Esophagus mucosa (tissue), 1 donor: Measurements from ENCODE around the gene TGM3. TPM values are rescaled to one million over a fixed set of nuclear protein-coding genes. Genes with fewer than 3 reads are reported as not detected.
"Not testable (repeated sequence)": the region's sequence is repeated elsewhere in the genome, so short reads cannot be mapped to it uniquely, and the experiment has no call there.

Source experiments
- ATAC-seq: fragments of 200-7000 bp; cut with Tn5 transposase; one replicate; pipeline ENCODE4 v1.9.1; 2020
- total RNA-seq: library from RNA; stranded (reverse); gene quantifications from one replicate; pipeline ENCODE4 v1.2.4, GENCODE V29; 2023
- donor health status: DM: yes; HTN: yes; CAD: no.

Gene TGM3, protein sequence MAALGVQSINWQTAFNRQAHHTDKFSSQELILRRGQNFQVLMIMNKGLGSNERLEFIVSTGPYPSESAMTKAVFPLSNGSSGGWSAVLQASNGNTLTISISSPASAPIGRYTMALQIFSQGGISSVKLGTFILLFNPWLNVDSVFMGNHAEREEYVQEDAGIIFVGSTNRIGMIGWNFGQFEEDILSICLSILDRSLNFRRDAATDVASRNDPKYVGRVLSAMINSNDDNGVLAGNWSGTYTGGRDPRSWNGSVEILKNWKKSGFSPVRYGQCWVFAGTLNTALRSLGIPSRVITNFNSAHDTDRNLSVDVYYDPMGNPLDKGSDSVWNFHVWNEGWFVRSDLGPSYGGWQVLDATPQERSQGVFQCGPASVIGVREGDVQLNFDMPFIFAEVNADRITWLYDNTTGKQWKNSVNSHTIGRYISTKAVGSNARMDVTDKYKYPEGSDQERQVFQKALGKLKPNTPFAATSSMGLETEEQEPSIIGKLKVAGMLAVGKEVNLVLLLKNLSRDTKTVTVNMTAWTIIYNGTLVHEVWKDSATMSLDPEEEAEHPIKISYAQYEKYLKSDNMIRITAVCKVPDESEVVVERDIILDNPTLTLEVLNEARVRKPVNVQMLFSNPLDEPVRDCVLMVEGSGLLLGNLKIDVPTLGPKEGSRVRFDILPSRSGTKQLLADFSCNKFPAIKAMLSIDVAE
- total RNA-seq: 1,379 TPM

- ATAC-seq: peak; percentile 59
Observed at GRCh38 chr20:2295886-2296515, at the start of gene TGM3. Gene TGM3, plus strand, starts transcription at chr20:2296001. Its CDS starts 63 bp downstream, at chr20:2296064.

GRCh38 chr20:2246069-2246491 is 49.7 kb upstream of the TGM3 start:
- no peak for ATAC-seq

DNA sequence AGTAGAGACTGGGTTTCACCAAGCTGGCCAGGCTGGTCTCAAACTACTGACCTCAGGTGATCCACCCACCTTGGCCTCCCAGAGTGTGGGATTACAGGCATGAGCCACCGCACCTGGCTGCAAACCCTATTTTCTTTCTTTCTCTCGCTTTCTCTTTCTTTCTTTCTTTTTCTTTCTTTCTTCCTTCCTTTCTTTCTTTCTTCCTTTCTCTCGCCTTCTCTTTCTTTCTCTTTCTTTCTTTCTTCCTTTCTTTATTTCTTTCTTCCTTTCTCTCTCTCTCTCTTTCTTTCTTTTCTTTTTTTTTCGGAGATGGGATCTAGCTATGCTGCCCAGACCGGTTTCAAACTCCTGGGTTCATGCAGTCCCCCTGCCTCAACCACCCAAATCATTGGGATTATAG is 47.0 kb upstream of the TGM3 start:
- ATAC-seq: no peak

DNA sequence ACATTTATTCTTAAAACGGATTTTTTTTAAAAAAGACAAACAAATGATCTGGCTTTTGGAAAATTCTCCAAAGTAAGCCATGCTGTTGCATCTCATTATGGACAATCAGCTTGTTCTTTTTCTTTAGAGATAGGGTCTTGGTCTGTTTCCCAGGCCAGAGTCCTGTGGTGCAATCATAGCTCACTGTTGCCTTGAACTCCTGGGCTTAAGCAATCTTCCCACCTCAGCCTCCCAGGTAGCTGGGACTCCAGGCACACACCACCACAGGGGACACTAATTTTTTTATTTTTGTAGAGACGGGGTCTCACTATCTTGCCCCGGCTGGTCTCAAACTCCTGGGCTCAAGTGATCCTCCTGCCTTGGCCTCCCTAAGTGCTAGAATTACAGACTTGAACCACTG is 45.9 kb upstream of the TGM3 start:
- no peak for ATAC-seq

GRCh38 chr20:2252419-2252997 is 43.3 kb upstream of the TGM3 start:
- ATAC-seq: no peak

DNA sequence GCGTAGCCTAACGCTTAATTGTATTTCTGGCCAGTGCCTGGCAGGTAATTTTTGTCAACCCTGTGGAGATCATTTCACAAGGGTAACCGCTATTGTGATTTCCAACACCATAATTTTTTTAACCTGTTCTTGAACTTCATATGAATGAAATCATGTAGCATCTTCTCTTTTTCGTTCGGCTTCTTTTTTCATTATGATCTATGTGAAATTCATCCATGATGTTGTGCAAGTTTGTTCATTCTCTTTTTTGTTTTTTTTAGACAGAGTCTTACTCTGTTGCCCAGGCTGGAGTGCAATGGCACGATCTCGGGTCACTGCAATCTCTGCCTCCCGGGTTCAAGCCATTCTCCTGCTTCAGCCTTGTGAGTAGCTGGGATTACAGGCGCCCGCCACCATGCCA is 42.5 kb upstream of the TGM3 start:
- ATAC-seq: no peak

DNA sequence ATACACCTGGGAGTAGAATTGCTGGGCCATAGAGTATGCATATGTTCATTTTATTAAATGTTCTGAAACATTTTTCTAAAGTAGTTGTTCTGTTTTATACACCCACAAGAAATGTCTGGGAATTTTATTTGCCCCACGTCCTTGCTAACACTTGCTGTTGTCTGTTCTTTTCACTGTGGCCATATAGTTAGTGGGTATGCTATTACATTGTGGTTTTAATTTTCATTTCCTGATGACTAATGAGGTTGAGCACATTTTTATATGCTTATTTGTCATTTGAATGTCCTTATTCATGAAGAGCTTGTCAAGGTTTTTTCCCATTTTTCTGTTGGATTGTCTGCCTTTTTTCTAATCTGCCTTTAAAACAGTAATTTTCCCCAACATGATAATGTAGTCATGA is 41.5 kb upstream of the TGM3 start:
- no peak for ATAC-seq

DNA sequence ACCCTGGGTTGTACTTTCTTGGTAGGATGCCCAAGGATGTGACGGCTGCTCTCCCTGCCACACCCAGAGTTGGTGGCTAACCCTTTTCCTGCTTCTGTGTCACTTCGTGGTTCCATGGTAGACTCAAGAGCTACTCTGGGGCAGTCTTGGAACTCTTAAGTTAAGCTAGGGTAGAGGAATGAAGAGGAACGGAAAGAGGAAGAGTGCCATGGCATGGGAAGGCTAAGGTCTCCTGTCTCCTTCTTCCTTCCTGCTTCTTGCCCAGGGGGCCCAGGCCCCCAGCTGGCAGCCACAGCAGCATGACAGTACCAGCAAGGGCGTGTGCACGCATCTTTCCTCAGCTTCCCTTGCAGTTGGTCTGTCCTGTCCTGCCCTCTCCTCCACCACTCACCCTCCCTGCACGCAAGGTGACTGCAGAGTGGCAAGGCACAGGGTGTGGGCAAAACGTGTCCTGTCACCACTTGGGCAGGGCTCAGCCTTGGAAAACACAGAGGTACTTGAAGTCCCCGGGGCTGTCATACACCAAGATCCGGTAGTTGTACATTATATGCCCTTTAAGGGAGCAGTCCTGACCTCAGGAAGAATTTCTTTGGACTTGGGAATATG is 39.8 kb upstream of the TGM3 start:
- ATAC-seq: peak; percentile 85

DNA sequence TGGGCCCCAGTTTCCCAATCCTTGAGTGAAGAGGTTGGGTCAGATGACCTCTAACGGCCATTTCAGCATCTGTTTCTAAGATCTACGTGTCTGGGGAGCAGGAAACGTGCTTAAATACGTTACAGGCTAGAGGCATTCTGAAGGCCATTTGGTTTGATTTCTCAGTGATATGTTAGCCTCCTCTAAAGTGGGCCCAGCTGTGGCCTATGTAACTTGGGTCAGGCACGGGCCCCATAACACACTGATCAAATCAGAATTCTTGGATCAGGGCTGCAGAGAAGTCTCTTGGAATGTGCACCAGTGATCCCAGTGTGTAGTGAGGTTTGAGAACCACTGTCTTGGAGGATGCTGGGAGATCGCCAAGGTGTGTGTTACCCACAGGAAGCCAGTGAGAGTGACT is 36.1 kb upstream of the TGM3 start:
- no peak for ATAC-seq

DNA sequence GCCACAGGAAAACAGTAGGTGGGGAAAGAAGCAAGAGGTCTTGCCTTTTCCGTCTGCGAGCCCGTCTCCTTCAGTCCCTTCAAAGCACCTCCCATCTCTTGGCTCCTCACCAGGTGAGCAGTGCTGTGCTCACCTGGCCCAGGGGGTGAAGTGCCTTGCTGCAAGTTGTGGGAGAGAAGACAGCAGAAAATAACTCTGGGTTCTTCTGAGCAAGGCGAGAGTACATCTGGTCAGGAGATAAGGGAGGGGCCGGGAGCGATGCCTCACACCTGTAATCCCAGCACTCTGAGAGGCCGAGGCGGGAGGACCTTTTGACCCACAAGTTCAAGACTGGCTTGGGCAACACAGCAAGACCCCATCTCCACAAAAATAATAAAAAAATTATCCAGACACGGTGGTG is 35.6 kb upstream of the TGM3 start:
- peak; percentile 70 for ATAC-seq

DNA sequence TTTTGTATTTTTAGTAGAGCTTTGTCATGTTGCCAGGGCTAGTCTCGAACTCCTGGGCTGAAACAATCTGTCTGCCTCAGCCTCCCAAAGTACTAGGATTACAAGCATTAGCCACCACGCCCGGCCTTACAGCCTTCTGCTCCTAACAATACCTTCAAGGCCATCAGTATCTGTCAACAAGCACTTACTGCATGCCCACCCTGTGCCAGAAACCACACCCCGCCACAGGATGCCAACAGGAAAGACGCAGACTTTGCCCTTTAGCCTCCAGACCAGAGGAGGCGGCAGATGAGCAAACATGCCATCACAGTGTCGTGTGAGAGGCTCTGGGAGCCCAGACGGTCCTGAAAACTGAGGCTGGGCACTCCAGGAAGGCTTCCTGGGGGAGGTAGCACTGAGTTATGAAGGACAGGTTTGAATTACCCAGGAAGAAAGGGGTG is 34.7 kb upstream of the TGM3 start:
- ATAC-seq: peak; percentile 86

GRCh38 chr20:2261629-2262028 is 34.2 kb upstream of the TGM3 start:
- ATAC-seq: no peak

DNA sequence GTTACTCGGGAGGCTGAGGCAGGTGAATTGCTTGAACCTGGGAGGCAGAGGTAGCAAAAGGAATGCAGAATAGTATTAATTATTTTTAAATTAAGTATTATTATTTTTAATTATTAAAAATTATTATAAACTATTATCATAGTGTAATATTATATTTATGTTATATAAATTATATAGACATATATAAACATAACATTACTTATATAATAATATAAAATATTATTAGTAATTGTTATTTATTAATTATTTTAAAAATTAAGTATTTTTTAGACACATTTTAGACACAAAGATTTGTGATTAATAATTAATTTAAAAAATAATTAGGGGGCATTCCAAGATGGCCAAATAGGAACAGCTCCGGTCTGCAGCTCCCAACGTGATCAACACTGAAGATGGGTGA is 31.7 kb upstream of the TGM3 start:
- no peak for ATAC-seq

GRCh38 chr20:2264621-2265374 is 31.0 kb upstream of the TGM3 start:
- ATAC-seq: not testable (repeated sequence)

DNA sequence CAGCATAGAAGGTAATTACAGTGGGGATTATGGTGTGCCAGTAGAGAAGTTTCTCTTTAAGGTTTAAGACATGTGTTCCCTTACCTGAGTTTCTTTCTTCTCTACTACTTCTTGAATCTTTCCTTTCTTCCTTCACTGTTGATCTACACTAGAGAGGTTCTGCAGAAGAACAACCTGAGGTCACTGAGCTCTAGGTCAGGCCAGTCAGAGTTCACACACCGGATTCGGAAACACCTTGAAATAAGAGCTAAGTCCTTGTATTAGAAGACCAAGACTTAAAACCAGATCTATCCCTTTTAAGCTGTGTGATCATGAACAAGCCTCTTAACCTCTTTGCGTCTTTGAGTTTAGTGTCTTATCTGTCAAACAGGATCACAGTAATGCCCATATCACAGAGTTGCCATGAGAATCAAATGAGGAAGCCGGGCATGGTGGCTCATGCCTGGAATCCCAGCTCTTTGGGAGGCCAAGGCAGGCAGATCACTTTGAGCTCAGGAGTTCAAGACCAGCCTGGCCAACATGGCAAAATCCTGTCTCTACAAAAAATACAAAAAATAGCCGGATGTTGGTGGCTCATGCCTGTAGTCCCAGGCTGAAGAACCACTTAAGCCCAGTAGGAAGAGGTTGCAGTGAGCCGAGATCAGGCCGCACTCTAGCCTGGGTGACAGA is 22.0 kb upstream of the TGM3 start:
- no peak for ATAC-seq

DNA sequence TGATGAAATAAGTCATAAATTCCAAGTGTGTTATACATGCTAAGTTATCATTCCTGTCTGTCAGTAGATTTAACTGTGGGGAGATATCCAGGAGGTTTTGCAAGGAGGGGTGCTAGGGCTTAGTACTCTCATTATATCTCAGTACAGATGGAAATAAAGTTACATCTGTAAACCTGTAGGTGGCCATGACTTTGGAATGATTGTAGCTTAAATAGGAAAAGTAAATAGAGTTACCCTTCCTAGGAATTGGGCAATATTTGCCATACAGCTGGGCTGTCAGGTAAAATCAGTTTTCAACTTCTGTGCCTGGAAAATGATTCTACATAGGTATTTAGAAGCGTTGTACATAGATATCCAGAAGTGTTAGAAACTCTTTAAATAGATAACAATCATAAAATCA is 19.8 kb upstream of the TGM3 start:
- no peak for ATAC-seq

DNA sequence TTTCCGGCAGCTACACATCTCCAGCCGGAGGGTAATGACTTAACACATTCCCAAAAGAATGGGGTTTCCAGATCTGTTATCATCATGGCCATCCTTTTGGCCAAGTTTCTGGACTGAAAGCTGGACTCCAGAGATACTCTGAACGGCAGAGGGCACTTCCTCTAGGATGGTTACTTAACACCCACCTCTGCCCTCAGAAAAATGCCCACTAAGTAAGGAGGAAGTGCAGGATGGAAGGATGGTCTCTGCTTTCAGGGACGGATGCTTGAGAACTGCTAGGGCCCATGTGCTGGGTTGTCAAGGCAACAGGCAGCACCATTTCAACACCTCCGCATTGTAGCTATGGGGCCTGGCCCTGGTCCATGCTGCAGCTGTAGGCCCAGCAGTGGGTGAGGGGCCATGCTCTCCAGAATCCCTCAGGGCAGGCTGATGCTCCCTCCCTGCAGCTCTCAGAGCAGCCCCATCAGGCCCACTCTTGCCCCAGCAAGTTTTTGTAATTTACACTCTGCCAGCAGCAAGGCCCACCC is 16.5 kb upstream of the TGM3 start:
- ATAC-seq: peak; percentile 29

DNA sequence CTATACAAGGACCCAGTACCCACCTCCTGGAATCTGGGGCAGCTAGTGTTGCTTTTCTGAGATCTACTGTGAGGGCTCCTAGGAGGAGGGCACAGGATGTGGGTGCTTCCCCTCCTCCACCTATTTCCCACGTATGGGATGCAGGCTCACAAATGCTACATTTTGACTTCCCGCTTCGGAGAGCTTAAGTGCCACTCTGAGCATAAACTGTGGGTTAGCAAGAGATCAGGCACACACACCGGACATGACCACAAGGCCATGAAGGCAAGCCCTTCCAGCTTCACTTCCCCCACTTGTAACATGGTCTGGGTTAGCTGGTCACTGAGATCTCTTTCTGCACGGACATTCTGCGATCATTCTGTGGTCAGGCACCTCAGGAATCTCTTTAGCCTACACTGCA is 15.7 kb upstream of the TGM3 start:
- ATAC-seq: no peak

DNA sequence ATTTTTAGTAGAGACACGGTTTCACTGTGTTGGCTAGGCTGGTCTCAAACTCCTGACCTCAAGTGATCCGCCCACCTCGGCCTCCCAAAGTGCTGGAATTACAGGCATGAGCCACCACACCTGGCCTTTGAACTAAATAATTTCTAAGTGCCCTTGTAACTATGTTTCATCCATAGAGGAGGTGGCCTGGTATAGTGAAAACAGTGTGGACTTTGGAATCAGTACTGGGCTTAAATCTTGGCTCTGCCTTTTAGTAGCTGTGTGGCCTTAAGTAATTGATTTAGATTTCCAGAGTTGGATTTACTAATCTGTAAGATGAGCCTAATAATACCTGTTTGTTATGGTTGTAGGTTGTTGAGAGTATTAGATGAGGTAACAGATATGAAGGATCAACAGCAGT is 14.2 kb upstream of the TGM3 start:
- ATAC-seq: no peak

DNA sequence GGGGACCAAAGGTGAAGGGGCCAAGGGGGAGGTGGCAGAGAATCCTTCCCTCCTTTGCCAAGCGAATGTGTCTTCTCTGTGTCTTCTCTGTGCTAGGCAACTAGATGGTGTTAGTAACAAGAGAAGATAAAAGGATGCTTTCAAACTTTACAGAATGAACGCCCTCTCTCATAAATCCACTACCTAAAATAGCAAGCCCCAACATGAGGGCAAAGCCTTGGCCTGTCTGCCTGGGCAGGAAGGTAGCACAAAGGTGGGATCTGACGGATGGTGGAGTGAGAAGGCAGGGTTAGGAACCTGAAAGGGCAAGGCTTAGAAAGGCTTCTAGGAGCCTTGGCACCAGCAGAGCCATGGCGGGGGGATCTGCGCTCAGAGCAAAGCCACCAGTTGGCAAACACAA is 13.6 kb upstream of the TGM3 start:
- peak; percentile 31 for ATAC-seq
